ENCODE data around the gene EDRF1.

- TF ChIP-seq BACH1 (IDR thresholded peaks at IDR 0.05; ENCODE audit: low read length) (no peak), CTCF (IDR thresholded peaks at IDR 0.05; ENCODE audit: control extremely low read depth in 1 of 3, insufficient read depth in 1 of 3, low read depth in 1 of 3, low read length in 3 of 3) (no peak), POLR2A (IDR thresholded peaks at IDR 0.05; ENCODE audit: control extremely low read depth in 1 of 2, low read depth in 2 of 2, low read length in 2 of 2) (no peak), RXRA (IDR thresholded peaks at IDR 0.05; ENCODE audit: insufficient read depth, low read depth, low read length) (no peak), MAFK (IDR thresholded peaks at IDR 0.05; ENCODE audit: low read depth, low read length) (no peak), RAD21 (IDR thresholded peaks at IDR 0.05 in 1 of 2, conservative IDR thresholded peaks at IDR 0.05 in 1 of 2; ENCODE audit: low read depth in 2 of 2, low read length in 2 of 2) (no peak), SP1 (IDR thresholded peaks at IDR 0.05; ENCODE audit: low read depth, low read length) (no peak), ATF3 (IDR thresholded peaks at IDR 0.05; ENCODE audit: insufficient read depth, low read depth, low read length) (no peak), CHD2 (IDR thresholded peaks at IDR 0.05; ENCODE audit: low read length) (no peak)
Measured at GRCh38 chr10:125692601-125693523, 26.6 kb upstream of the EDRF1 start.
